K562 (cell line): Measurements from ENCODE around the gene NUP210. TPM values are rescaled to one million over a fixed set of nuclear protein-coding genes. Genes with fewer than 3 reads are reported as not detected.

Experiments used
- ATAC-seq: fragments of 200-7000 bp; cut with Tn5 transposase; 3 replicates; pipeline ENCODE4 v1.9.1; 2020; ENCODE audit warnings: moderate library complexity
- BruUV-seq: library from RNA; stranded (reverse); fragments of 400-500 nt; replicated peaks from 2 replicates; lab custom pipeline; 2021; lab: Mats Ljungman, UMichigan
- CTCF ChIA-PET: fragments of 300-600 bp; formaldehyde crosslinking; extraction: SDS; loops from one replicate; lab custom pipeline; 2021; ENCODE audit warnings: low intra/inter-chr PET ratio; lab: Yijun Ruan, JAX
- POLR2A ChIA-PET: fragments of 300-600, 350-650 bp; sonication (Branson Sonifier 250); formaldehyde crosslinking; extraction: SDS; loops from one replicate; lab custom pipeline; 2021; ENCODE audit warnings: antibody characterized with exemption, inconsistent platforms; lab: Yijun Ruan, JAX
- DNase-seq, 4 experiments: peaks; one replicate each; pipeline versions ENCODE4 v3.0.0 to v3.0.0-alpha.2; 2011 to 2018; ENCODE audit warnings: low spot score in 3 of 4, mixed read lengths in 3 of 4; ENCODE audit errors: extremely low read depth in 1 of 4
- FAIRE-seq: peaks from 2 replicates; lab custom pipeline; 2011; peaks lifted over from hg19 to GRCh38; lab: Jason Lieb, UNC
- H2AFZ ChIP-seq: 2 replicates; pipeline ENCODE4 v1.6.0; 2011; ENCODE audit warnings: low read depth, low read length, control low read depth, inconsistent platforms
- H3K27ac ChIP-seq: fragments of 200-600 bp; 3 replicates; pipeline ENCODE4 v1.8.0; 2011; ENCODE audit warnings: low read depth, mild to moderate bottlenecking, control low read depth, inconsistent platforms, low read length, moderate library complexity, mixed read lengths; ENCODE audit errors: extremely low read depth
- H3K27me3 ChIP-seq, 2 experiments: fragments of 300-600 bp in 1 of 2; 2 replicates in 1 of 2; 3 replicates in 1 of 2; pipeline versions ENCODE4 v1.6.0 to v1.8.0; 2011; ENCODE audit warnings: inconsistent platforms in 2 of 2, low read length in 2 of 2, mild to moderate bottlenecking in 1 of 2, mixed read lengths in 1 of 2, moderate library complexity in 1 of 2; ENCODE audit not compliant: control insufficient read depth in 2 of 2, insufficient read depth in 2 of 2
- H3K36me3 ChIP-seq: fragments of 300-600 bp; 3 replicates; pipeline ENCODE4 v1.8.0; 2011; ENCODE audit warnings: mild to moderate bottlenecking, low read length, inconsistent platforms; ENCODE audit not compliant: control insufficient read depth, insufficient read depth
- H3K4me1 ChIP-seq, 2 experiments: fragments of 200-600 bp in 1 of 2; replicated peaks in 1 of 2; 2 replicates in 1 of 2; 3 replicates in 1 of 2; pipeline versions ENCODE4 v1.5.1 to v1.8.0; 2011; ENCODE audit warnings: inconsistent platforms in 2 of 2, low read length in 2 of 2, mild to moderate bottlenecking in 1 of 2, mixed read lengths in 1 of 2, moderate library complexity in 1 of 2; ENCODE audit not compliant: control insufficient read depth in 2 of 2, insufficient read depth in 2 of 2
- H3K4me2 ChIP-seq: 2 replicates; pipeline ENCODE4 v1.6.1; 2011; ENCODE audit warnings: low read length, control low read depth, inconsistent platforms, mixed read lengths; ENCODE audit not compliant: insufficient read depth
- H3K4me3 ChIP-seq: fragments of 200-600 bp; sonication (generic), shearing (Covaris generic); 2 replicates; pipeline ENCODE4 v1.5.1; 2016; ENCODE audit warnings: control low read depth, inconsistent platforms
- H3K79me2 ChIP-seq: fragments of 200-600 bp; 3 replicates; pipeline ENCODE4 v1.8.0; 2011; ENCODE audit warnings: low read length, inconsistent platforms; ENCODE audit not compliant: control insufficient read depth, insufficient read depth
- H3K9ac ChIP-seq, 2 experiments: 2 replicates each; pipeline versions ENCODE4 v1.6.0 to v1.6.1; 2011; ENCODE audit warnings: low read depth in 2 of 2, low read length in 2 of 2, control low read depth in 1 of 2, inconsistent platforms in 1 of 2, mild to moderate bottlenecking in 1 of 2, mixed read lengths in 1 of 2; ENCODE audit not compliant: insufficient read depth in 1 of 2
- H3K9me1 ChIP-seq: one replicate; pipeline ENCODE4 v1.6.0; 2011; ENCODE audit warnings: inconsistent platforms, mild to moderate bottlenecking, low read length, moderate library complexity; ENCODE audit not compliant: control insufficient read depth, insufficient read depth
- H3K9me3 ChIP-seq: replicated peaks from 2 replicates; pipeline ENCODE4 v1.5.1; 2011; ENCODE audit warnings: low read depth, low read length, inconsistent platforms; ENCODE audit not compliant: control insufficient read depth, insufficient read depth
- H4K20me1 ChIP-seq: replicated peaks from 2 replicates; pipeline ENCODE4 v1.6.1; 2011; ENCODE audit warnings: low read length, inconsistent platforms, mixed read lengths; ENCODE audit not compliant: control insufficient read depth, insufficient read depth
- BRD9 ChIP-seq: fragments of 450-650 bp; IDR thresholded peaks from 2 replicates; pipeline ENCODE4 v1.6.1; 2018; ENCODE audit warnings: low read depth; ENCODE audit not compliant: partially characterized antibody
- E2F5 ChIP-seq: sonication (generic); formaldehyde crosslinking; IDR thresholded peaks from 2 replicates; pipeline ENCODE4 v1.8.0; 2022; ENCODE audit warnings: mild to moderate bottlenecking, missing genetic modification reagents
- EZH2 ChIP-seq: IDR thresholded peaks from 2 replicates; pipeline ENCODE4 v1.6.1; 2012; ENCODE audit warnings: low read depth, mild to moderate bottlenecking, inconsistent platforms, low read length, borderline replicate concordance
- IRF1 ChIP-seq: sonication (generic); formaldehyde crosslinking; IDR thresholded peaks from 2 replicates; pipeline ENCODE4 v1.8.0; 2022; ENCODE audit warnings: missing genetic modification reagents, mild to moderate bottlenecking, borderline replicate concordance
- NCOR1 ChIP-seq: fragments of 450-650 bp; IDR thresholded peaks from 2 replicates; pipeline ENCODE4 v1.6.1; 2016; ENCODE audit warnings: mild to moderate bottlenecking, moderate library complexity
- POLR2AphosphoS2 ChIP-seq: IDR thresholded peaks from 2 replicates; pipeline ENCODE4 v1.6.1; 2012; ENCODE audit warnings: low read length, improper control_type of control experiment
- RBM34 ChIP-seq: fragments of 200-400 bp; formaldehyde crosslinking; IDR thresholded peaks from 2 replicates; pipeline ENCODE4 v1.6.1; 2018; ENCODE audit warnings: low read length, borderline replicate concordance; ENCODE audit not compliant: insufficient read depth
- SNRNP70 ChIP-seq: fragments of 200-400 bp; formaldehyde crosslinking; optimal IDR thresholded peaks from 2 replicates; pipeline ENCODE3; 2017; ENCODE audit warnings: low read depth, low read length
- SPI1 ChIP-seq: IDR thresholded peaks from 2 replicates; pipeline ENCODE4 v1.6.1; 2011; ENCODE audit warnings: low read depth, low read length, control low read depth, borderline replicate concordance
- TCF7 ChIP-seq: sonication (generic); IDR thresholded peaks from 2 replicates; pipeline ENCODE4 v1.6.1; 2016; ENCODE audit warnings: antibody characterized with exemption, borderline replicate concordance
- ZNF146 ChIP-seq: IDR thresholded peaks from one replicate; pipeline ENCODE4 v1.6.1; 2018; ENCODE audit warnings: missing compliant biosample characterization; ENCODE audit not compliant: unreplicated experiment
- ZNF212 ChIP-seq: fragments of 450-650 bp; formaldehyde crosslinking; IDR thresholded peaks from 2 replicates; pipeline ENCODE4 v1.4.0; 2020; ENCODE audit warnings: mild to moderate bottlenecking
- WGBS: fragments of 100-300 bp; shearing (Covaris generic); methylation state at CpG from one replicate; pipeline ENCODE4 v1.1.6; 2016; ENCODE audit warnings: low coverage, mixed read lengths; ENCODE audit not compliant: insufficient coverage; ENCODE audit errors: missing lambda C conversion rate; 5-methylcytosine and 5-hydroxymethylcytosine counted together
- in situ Hi-C: fragments of 300-500 bp; cut with MboI; formaldehyde crosslinking; loops from 4 replicates; pipeline ENCODE4 v1.15.0; 2018; ENCODE audit warnings: inconsistent platforms, mixed read lengths
- intact Hi-C: fragments of 100-400 bp; cut with micrococcal nuclease; formaldehyde crosslinking; loops from 2 replicates; pipeline ENCODE4 v1.14.2; 2022
- polyA plus RNA-seq, 8 experiments: library from polyadenylated mRNA; depleted of rRNA in 4 of 8; stranded (reverse) in 5 of 8; unstranded in 3 of 8; fragments of >200 nt; fragmentation: Nextera tagmentation in 2 of 8; fragmentation: Illumina TruSeq in 1 of 8; extraction: Ambion mirVana in 2 of 8; extraction: Trizol in 1 of 8; gene quantifications; 2 replicates each; pipeline versions ENCODE4 v1.2.1 to v1.2.3, GENCODE V29; 2011 to 2014; ENCODE audit warnings: inconsistent platforms in 1 of 8, missing spikeins in 1 of 8
- total RNA-seq, 7 experiments: library from RNA; depleted of rRNA in 6 of 7; stranded (reverse); fragments of >200 nt in 6 of 7; fragmentation: Illumina TruSeq in 2 of 7; extraction: Trizol in 2 of 7; gene quantifications; 2 replicates each; pipeline versions ENCODE4 v1.2.1 to v1.2.3, GENCODE V29; 2011 to 2021; ENCODE audit warnings: low replicate concordance in 1 of 7

Gene NUP210
- total and polyA plus RNA-seq, 9 of the 15 experiments (the other 6 are each of a cell fraction or from before 2014, with no cell fraction given): 1.2 to 138 (median 44.0) TPM

GRCh38 chr3:13333236-13333897 lies 86.8 kb downstream of the NUP210 start:
- Histone ChIP-seq H4K20me1 (peaks cover 3% of the 10 kb centered on the region; the same call in 1 of the 2 replicates), H3K9ac (no peak overlapping the region), H3K9me1 (no peaks in the 10 kb centered on the region), H3K36me3 (peaks cover 100% of the 10 kb centered on the region), H3K27ac (no peak overlapping the region), H3K4me3 (no peak overlapping the region), H2AFZ (no peak overlapping the region), H3K4me2 (no peak overlapping the region), H3K9me3 (no peaks in the 10 kb centered on the region), H3K79me2 (no peaks in the 10 kb centered on the region), H3K27me3 (no peaks in the 10 kb centered on the region), H3K4me1 (0 out of 5 replicates have a peak, but pooled peaks cover 0 to 4% of the 10 kb centered on the region in 2 experiments)
- TF ChIP-seq RBM34 (no peak), ZNF146 (CRISPR knock-in tag) (no peak), BRD9 (no peak), POLR2AphosphoS2 (0 out of 2 replicates have a peak, but pooled peaks have one; percentile 17)
- no TSS peak for BruUV-seq
- DNase-seq (no peak), FAIRE-seq (no peak), ATAC-seq (no peak)
- intact Hi-C loops: no loop called here
- in situ Hi-C loops: no loop called here
- CTCF ChIA-PET: no interaction called here
- WGBS: 92% methylated on average over 14 of the region's 14 CpGs
- POLR2A ChIA-PET: interaction anchor here (0.6 to 1.7 kb wide), 6 partner anchors 8 to 71 kb away, joined by 3 to 5 read pairs (median 4); no protein-coding TSS in a partner anchor

GRCh38 chr3:13332740-13333139 lies 87.4 kb downstream of the NUP210 start:
- Histone ChIP-seq H3K9ac (no peak overlapping the region), H3K4me2 (no peak overlapping the region), H3K27ac (no peak overlapping the region), H3K9me1 (no peaks in the 10 kb centered on the region), H3K4me3 (no peak overlapping the region), H3K9me3 (no peaks in the 10 kb centered on the region), H3K36me3 (peaks cover 100% of the 10 kb centered on the region), H3K4me1 (0 out of 5 replicates have a peak, but pooled peaks cover 0 to 4% of the 10 kb centered on the region in 2 experiments), H4K20me1 (peaks cover 3% of the 10 kb centered on the region; the same call in 1 of the 2 replicates), H2AFZ (no peak overlapping the region), H3K27me3 (no peaks in the 10 kb centered on the region), H3K79me2 (no peaks in the 10 kb centered on the region)
- DNase-seq (no peak), FAIRE-seq (no peak), ATAC-seq (no peak)
- no TSS peak for BruUV-seq
- in situ Hi-C loops (no loop called here), intact Hi-C loops (no loop called here)
- TF ChIP-seq E2F5 (CRISPR knock-in tag) (no peak), EZH2 (no peak), POLR2AphosphoS2 (no peak), ZNF212 (CRISPR knock-in tag) (no peak), IRF1 (CRISPR knock-in tag) (no peak), SNRNP70 (no peak), SPI1 (no peak), TCF7 (no peak), NCOR1 (no peak)
- POLR2A ChIA-PET: interaction anchor here (0.6 to 1.7 kb wide), 6 partner anchors 9 to 72 kb away, joined by 3 to 5 read pairs (median 4); no protein-coding TSS in a partner anchor
- CTCF ChIA-PET: no interaction called here
- WGBS: 93% methylated on average over 6 of the region's 6 CpGs
